ENCODE measurements around the gene SORCS3.

- TF ChIP-seq CTCF (IDR thresholded peaks at IDR 0.05; ENCODE audit: borderline replicate concordance, extremely low read depth, low read length, poor library complexity, severe bottlenecking) (no peak), EZH2 (IDR thresholded peaks at IDR 0.05; ENCODE audit: borderline replicate concordance, low read depth, low read length, severe bottlenecking) (no peak)
Observed at GRCh38 chr10:105258674-105259065, 617.6 kb downstream of the SORCS3 start.
